Suprapubic skin (tissue), 4 donors: ENCODE data around the gene NRG3. TPM values are rescaled to one million over a fixed set of nuclear protein-coding genes. Genes with fewer than 3 reads are reported as not detected.

ENCODE experiments used
- DNase-seq, 2 donors: peaks; one replicate each; pipeline ENCODE4 v3.0.0-alpha.2; 2019; ENCODE audit warnings: low spot score in 2 of 2
- H3K27ac ChIP-seq: fragments of 200-600 bp; sonication (generic); one replicate; pipeline ENCODE4 v1.5.1; 2019
- H3K27me3 ChIP-seq: fragments of 200-600 bp; sonication (generic); one replicate; pipeline ENCODE4 v1.5.1; 2019
- H3K36me3 ChIP-seq: fragments of 200-600 bp; sonication (generic); one replicate; pipeline ENCODE4 v1.5.1; 2019
- H3K4me1 ChIP-seq: fragments of 200-600 bp; sonication (generic); one replicate; pipeline ENCODE4 v1.5.1; 2019
- H3K4me3 ChIP-seq: fragments of 200-600 bp; sonication (generic); one replicate; pipeline ENCODE4 v1.5.1; 2019; ENCODE audit warnings: mild to moderate bottlenecking
- H3K9me3 ChIP-seq: fragments of 200-600 bp; sonication (generic); one replicate; pipeline ENCODE4 v1.5.1; 2019
- CTCF ChIP-seq, 2 donors: fragments of 200-600 bp in 1 of 2; fragments of 450-650 bp in 1 of 2; sonication (generic) in 1 of 2; IDR thresholded peaks; one replicate each; pipeline ENCODE4 v1.5.1; 2016 to 2019; ENCODE audit warnings: antibody characterized with exemption in 2 of 2, mild to moderate bottlenecking in 1 of 2, moderate library complexity in 1 of 2
- EP300 ChIP-seq: sonication (generic); formaldehyde crosslinking; IDR thresholded peaks from one replicate; pipeline ENCODE4 v1.6.1; 2017; ENCODE audit warnings: antibody characterized with exemption
- POLR2A ChIP-seq, 2 donors: fragments of 450-650 bp; IDR thresholded peaks; one replicate each; pipeline ENCODE4 v1.6.1; 2017; ENCODE audit warnings: antibody characterized with exemption in 2 of 2, mild to moderate bottlenecking in 2 of 2, moderate library complexity in 2 of 2
- POLR2AphosphoS5 ChIP-seq, 3 donors: sonication (generic); formaldehyde crosslinking; IDR thresholded peaks; one replicate each; pipeline ENCODE4 v1.6.1; 2017; ENCODE audit warnings: antibody characterized with exemption in 3 of 3
- WGBS: methylation state at CpG from one replicate; pipeline ENCODE4 v1.1.5; 2018; 5-methylcytosine and 5-hydroxymethylcytosine counted together
- total RNA-seq, 4 donors: library from RNA; depleted of rRNA; stranded (reverse); fragments of >200 nt; gene quantifications; one replicate each; pipeline ENCODE4 v1.1.0, GENCODE V29; 2016

The NRG3 gene
- total RNA-seq, 4 donors from 2014 or later = 0.65 to 3.5 (median 1.3) TPM

DNA sequence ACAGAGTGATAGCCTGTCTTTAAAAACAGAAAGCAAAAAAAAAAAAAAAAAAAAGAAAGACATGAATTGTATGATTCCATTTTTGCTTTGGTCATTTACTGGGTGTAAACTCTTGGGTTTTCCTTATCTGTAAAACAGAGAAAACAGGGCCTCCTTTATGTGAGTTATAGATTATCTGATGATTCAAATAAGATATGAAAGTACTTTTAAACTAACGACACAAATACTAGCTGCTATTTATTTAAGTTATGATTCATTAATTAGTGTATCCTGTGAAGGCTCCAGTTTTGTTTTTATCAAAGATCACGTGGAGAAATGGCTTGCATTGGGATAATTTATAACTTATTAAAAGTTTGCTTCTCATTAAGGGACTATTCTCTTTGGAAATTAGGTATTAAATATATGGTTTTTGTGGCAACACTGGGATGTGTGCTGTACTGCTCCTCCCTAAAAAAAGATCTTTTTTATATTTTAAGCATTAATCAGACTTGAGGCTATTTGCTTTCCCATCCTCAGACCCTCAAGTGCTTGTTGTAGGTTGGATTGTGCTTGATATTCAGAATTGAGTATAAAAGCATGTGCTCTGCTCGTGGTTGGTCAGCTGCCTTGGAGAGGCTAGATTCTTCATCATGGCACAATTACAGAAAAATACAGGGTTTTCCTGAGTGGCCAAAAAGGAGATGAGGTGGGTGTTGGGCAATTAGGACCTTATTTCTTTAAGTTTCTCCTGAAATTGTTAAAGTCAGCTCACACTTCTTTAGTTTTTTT, 39.9 kb downstream of the NRG3 start:
- H3K4me3 ChIP-seq = no peak overlapping the region
- no peak for DNase-seq
- H3K27ac ChIP-seq = no peak overlapping the region
- no peaks in the 10 kb centered on the region for H3K36me3 ChIP-seq
- TF ChIP-seq POLR2A (IDR thresholded peaks at IDR 0.05) (no peak), POLR2AphosphoS5 (IDR thresholded peaks at IDR 0.05) (no peak), CTCF (IDR thresholded peaks at IDR 0.05) (no peak), EP300 (no peak)
- H3K27me3 ChIP-seq = no peaks in the 10 kb centered on the region
- no peaks in the 10 kb centered on the region for H3K4me1 ChIP-seq
- 57% methylated on average over 3 of the region's 3 CpGs for WGBS
- H3K9me3 ChIP-seq = peaks cover 2% of the 10 kb centered on the region

DNA sequence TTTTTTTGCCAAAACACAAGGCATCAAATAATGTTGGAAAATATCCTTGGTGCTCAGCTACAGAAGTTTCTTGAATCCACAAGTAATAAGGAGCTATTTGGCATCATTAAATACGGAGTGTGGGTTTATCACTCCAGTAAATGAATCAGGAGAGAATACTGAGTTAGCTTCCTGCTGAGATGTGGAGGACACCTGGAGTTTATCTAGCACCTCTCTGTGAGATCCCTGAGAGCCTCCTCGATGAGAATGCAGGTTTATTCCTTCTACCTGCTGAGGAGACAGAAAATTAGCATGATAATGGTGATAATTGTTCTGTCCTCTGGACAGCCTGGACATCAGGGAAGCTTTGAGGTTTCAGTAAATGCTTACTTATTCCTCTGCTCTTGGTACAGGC, 40.5 kb downstream of the NRG3 start:
- no peak for DNase-seq
- Histone ChIP-seq H3K27ac (no peak overlapping the region), H3K27me3 (no peaks in the 10 kb centered on the region), H3K36me3 (no peaks in the 10 kb centered on the region), H3K4me1 (no peaks in the 10 kb centered on the region), H3K9me3 (peaks cover 2% of the 10 kb centered on the region), H3K4me3 (no peak overlapping the region)
- WGBS = 35% methylated on average over 2 of the region's 2 CpGs
- no peak for TF ChIP-seq POLR2A (IDR thresholded peaks at IDR 0.05)
- no peak for TF ChIP-seq POLR2AphosphoS5 (IDR thresholded peaks at IDR 0.05)
- TF ChIP-seq CTCF (IDR thresholded peaks at IDR 0.05) = no peak
- no peak for TF ChIP-seq EP300

- no peaks in the 10 kb centered on the region for H3K27me3 ChIP-seq
- no peak overlapping the region for H3K27ac ChIP-seq
- no peak for DNase-seq
- H3K36me3 ChIP-seq = no peaks in the 10 kb centered on the region
- TF ChIP-seq EP300 (no peak), POLR2AphosphoS5 (IDR thresholded peaks at IDR 0.05) (no peak), POLR2A (IDR thresholded peaks at IDR 0.05) (no peak), CTCF (IDR thresholded peaks at IDR 0.05) (no peak)
- 77% methylated on average over 5 of the region's 5 CpGs for WGBS
- peaks cover 2% of the 10 kb centered on the region for H3K9me3 ChIP-seq
- H3K4me1 ChIP-seq = no peaks in the 10 kb centered on the region
- no peak overlapping the region for H3K4me3 ChIP-seq
Measured at GRCh38 chr10:81917666-81918065, 42.7 kb downstream of the NRG3 start.

DNA sequence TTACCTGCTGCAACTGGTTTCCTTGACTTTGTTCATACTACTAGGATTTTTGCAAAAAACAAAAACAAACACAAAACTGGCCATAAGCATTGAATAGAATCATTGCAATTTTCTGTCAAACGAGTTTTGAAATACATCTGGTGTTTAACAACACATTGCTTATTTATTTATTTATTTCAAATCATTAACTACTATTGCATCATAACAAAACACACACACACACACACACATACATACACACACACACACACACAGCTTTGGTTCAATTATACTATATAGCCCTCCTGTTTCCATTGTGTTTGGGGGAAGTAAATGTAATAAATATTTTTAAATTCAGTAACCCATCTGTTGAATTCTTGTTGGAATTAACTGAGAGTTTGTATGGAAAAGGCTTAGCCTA, 43.8 kb downstream of the NRG3 start:
- Histone ChIP-seq H3K27me3 (no peaks in the 10 kb centered on the region), H3K4me1 (no peaks in the 10 kb centered on the region)

More for the DNA sequence above, 43.8 kb downstream of the NRG3 start:
- H3K4me3 ChIP-seq = no peak overlapping the region
- DNase-seq = no peak
- no peak overlapping the region for H3K27ac ChIP-seq
- TF ChIP-seq EP300 = no peak
- no peak for TF ChIP-seq POLR2AphosphoS5 (IDR thresholded peaks at IDR 0.05)
- TF ChIP-seq CTCF (IDR thresholded peaks at IDR 0.05) = no peak
- TF ChIP-seq POLR2A (IDR thresholded peaks at IDR 0.05) = no peak
- H3K36me3 ChIP-seq = no peaks in the 10 kb centered on the region
- H3K9me3 ChIP-seq = peaks cover 2% of the 10 kb centered on the region
- 45% methylated on average over 1 of the region's 1 CpG for WGBS
